ENCODE measurements around the gene ZNF496.
A peak's percentile ranks its signal among the peaks of the same experiment; 100 is the strongest.
"Not testable (repeated sequence)": the region's sequence is repeated elsewhere in the genome, so short reads cannot be mapped to it uniquely, and the experiment has no call there.

ZNF496 gene

GRCh38 chr1:247367786-247368422 is 36.2 kb upstream of the ZNF496 start:
- Histone ChIP-seq H2BK120ac (ENCODE audit: low read depth, low read length) (no peak overlapping the region), H3K27me3 (ENCODE audit: insufficient read depth, low read length, poor library complexity) (no peaks in the 10 kb centered on the region), H3K36me3 (ENCODE audit: control insufficient read depth, insufficient read depth, low read length) (no peaks in the 10 kb centered on the region), H2BK5ac (ENCODE audit: low read length) (no peak overlapping the region), H3K4ac (ENCODE audit: low read depth, low read length) (no peak overlapping the region), H3K79me1 (ENCODE audit: low read length) (no peaks in the 10 kb centered on the region), H4K5ac (ENCODE audit: low read length) (no peak overlapping the region), H3K4me1 (ENCODE audit: control insufficient read depth, low read depth, low read length) (no peaks in the 10 kb centered on the region), H2AK5ac (ENCODE audit: low read length) (no peak overlapping the region), H3K9ac (ENCODE audit: low read length) (no peak overlapping the region), H3K4me3 (ENCODE audit: low read length) (no peak overlapping the region), H3K27ac (ENCODE audit: low read depth, low read length) (no peak overlapping the region), H3K23ac (ENCODE audit: low read length) (no peak overlapping the region), H3K56ac (ENCODE audit: low read length) (no peak overlapping the region), H3K79me2 (ENCODE audit: control insufficient read depth, insufficient read depth, low read length) (no peaks in the 10 kb centered on the region), H2BK15ac (replicated peaks; ENCODE audit: low read depth) (no peak overlapping the region), H3K4me2 (ENCODE audit: low read length) (no peak overlapping the region), H3K18ac (ENCODE audit: low read length) (no peak overlapping the region), H4K8ac (ENCODE audit: low read depth, low read length) (no peak overlapping the region)
- WGBS (ENCODE audit: extremely low coverage, insufficient coverage, low lambda C conversion rate), result no CpG with 5 or more reads among the region's 6 CpGs
- DNase-seq, result peak; percentile 26

DNA sequence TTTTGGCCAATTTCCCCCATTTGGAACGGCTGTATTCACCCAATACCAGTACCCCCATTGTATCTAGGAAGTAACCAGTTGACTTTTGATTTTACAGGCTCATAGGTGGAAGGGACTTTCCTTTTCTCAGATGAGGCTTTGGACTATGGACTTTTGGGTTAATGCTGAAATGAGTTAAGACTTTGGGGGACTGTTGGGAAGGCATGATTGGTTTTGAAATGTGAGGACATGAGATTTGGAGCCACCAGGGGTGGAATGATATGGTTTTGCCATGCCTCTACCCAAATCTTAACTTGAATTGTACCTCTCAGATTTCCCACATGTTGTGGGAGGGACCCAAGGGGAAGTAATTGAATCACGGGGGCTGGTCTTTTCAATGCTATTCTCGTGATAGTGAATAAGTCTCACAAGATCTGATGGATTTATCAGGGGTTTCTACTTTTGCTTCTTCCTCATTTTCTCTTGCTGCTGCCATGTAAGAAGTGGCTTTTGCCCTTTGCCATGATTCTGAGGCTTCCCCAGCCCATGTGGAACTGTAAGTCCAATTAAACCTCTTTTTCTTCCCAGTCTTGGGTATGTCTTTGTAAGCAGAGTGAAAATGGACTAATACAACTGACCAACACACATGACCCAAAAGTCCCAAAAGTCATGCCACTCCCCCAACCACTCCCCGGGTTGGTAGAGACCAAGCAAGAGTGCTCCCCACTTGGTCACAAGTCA is 35.4 kb upstream of the ZNF496 start:
- H3K4ac ChIP-seq (ENCODE audit: low read depth, low read length), result no peak overlapping the region
- no peaks in the 10 kb centered on the region for H3K79me1 ChIP-seq (ENCODE audit: low read length)
- no peak overlapping the region for H3K18ac ChIP-seq (ENCODE audit: low read length)
- no peak overlapping the region for H3K23ac ChIP-seq (ENCODE audit: low read length)
- H2AK5ac ChIP-seq (ENCODE audit: low read length), result no peak overlapping the region
- no peak for DNase-seq
- no peak overlapping the region for H3K27ac ChIP-seq (ENCODE audit: low read depth, low read length)
- H2BK5ac ChIP-seq (ENCODE audit: low read length), result no peak overlapping the region
- H2BK15ac ChIP-seq (replicated peaks; ENCODE audit: low read depth), result no peak overlapping the region
- no peak overlapping the region for H3K56ac ChIP-seq (ENCODE audit: low read length)
- H3K4me2 ChIP-seq (ENCODE audit: low read length), result no peak overlapping the region
- no peaks in the 10 kb centered on the region for H3K79me2 ChIP-seq (ENCODE audit: control insufficient read depth, insufficient read depth, low read length)
- no peak overlapping the region for H3K4me3 ChIP-seq (ENCODE audit: low read length)
- no CpG with 5 or more reads among the region's 4 CpGs for WGBS (ENCODE audit: extremely low coverage, insufficient coverage, low lambda C conversion rate)
- no peak overlapping the region for H2BK120ac ChIP-seq (ENCODE audit: low read depth, low read length)
- H3K27me3 ChIP-seq (ENCODE audit: insufficient read depth, low read length, poor library complexity), result no peaks in the 10 kb centered on the region
- H4K5ac ChIP-seq (ENCODE audit: low read length), result no peak overlapping the region
- H3K4me1 ChIP-seq (ENCODE audit: control insufficient read depth, low read depth, low read length), result no peaks in the 10 kb centered on the region
- no peak overlapping the region for H4K8ac ChIP-seq (ENCODE audit: low read depth, low read length)
- no peak overlapping the region for H3K9ac ChIP-seq (ENCODE audit: low read length)
- no peaks in the 10 kb centered on the region for H3K36me3 ChIP-seq (ENCODE audit: control insufficient read depth, insufficient read depth, low read length)

- H3K23ac ChIP-seq (ENCODE audit: low read length); H3K79me1 ChIP-seq (ENCODE audit: low read length); H3K27ac ChIP-seq (ENCODE audit: low read depth, low read length); H2BK5ac ChIP-seq (ENCODE audit: low read length); H3K9ac ChIP-seq (ENCODE audit: low read length); H3K4me3 ChIP-seq (ENCODE audit: low read length); H3K18ac ChIP-seq (ENCODE audit: low read length); H3K79me2 ChIP-seq (ENCODE audit: control insufficient read depth, insufficient read depth, low read length); H3K4me2 ChIP-seq (ENCODE audit: low read length); H2BK15ac ChIP-seq (replicated peaks; ENCODE audit: low read depth); DNase-seq; H2AK5ac ChIP-seq (ENCODE audit: low read length); H3K36me3 ChIP-seq (ENCODE audit: control insufficient read depth, insufficient read depth, low read length); H4K5ac ChIP-seq (ENCODE audit: low read length); H3K4me1 ChIP-seq (ENCODE audit: control insufficient read depth, low read depth, low read length); H3K27me3 ChIP-seq (ENCODE audit: insufficient read depth, low read length, poor library complexity); H2BK120ac ChIP-seq (ENCODE audit: low read depth, low read length); H4K8ac ChIP-seq (ENCODE audit: low read depth, low read length); H3K4ac ChIP-seq (ENCODE audit: low read depth, low read length); H3K56ac ChIP-seq (ENCODE audit: low read length): not testable (repeated sequence)
- WGBS (ENCODE audit: extremely low coverage, insufficient coverage, low lambda C conversion rate), result no CpG with 5 or more reads among the region's 1 CpG
Observed at GRCh38 chr1:247366345-247366744, 34.7 kb upstream of the ZNF496 start.

GRCh38 chr1:247365023-247365422 is 33.4 kb upstream of the ZNF496 start:
- H4K5ac ChIP-seq (ENCODE audit: low read length), result no peak overlapping the region
- H3K4me1 ChIP-seq (ENCODE audit: control insufficient read depth, low read depth, low read length), result peaks cover 5% of the 10 kb centered on the region
- H3K4me3 ChIP-seq (ENCODE audit: low read length), result no peak overlapping the region
- no peak overlapping the region for H3K23ac ChIP-seq (ENCODE audit: low read length)
- H3K27me3 ChIP-seq (ENCODE audit: insufficient read depth, low read length, poor library complexity), result no peaks in the 10 kb centered on the region
- H2AK5ac ChIP-seq (ENCODE audit: low read length), result no peak overlapping the region
- no peak overlapping the region for H3K4me2 ChIP-seq (ENCODE audit: low read length)
- H3K56ac ChIP-seq (ENCODE audit: low read length), result no peak overlapping the region
- H3K36me3 ChIP-seq (ENCODE audit: control insufficient read depth, insufficient read depth, low read length), result no peaks in the 10 kb centered on the region
- H2BK120ac ChIP-seq (ENCODE audit: low read depth, low read length), result no peak overlapping the region
- H4K8ac ChIP-seq (ENCODE audit: low read depth, low read length), result no peak overlapping the region
- no peak overlapping the region for H2BK15ac ChIP-seq (replicated peaks; ENCODE audit: low read depth)
- no CpG with 5 or more reads among the region's 7 CpGs for WGBS (ENCODE audit: extremely low coverage, insufficient coverage, low lambda C conversion rate)
- no peak for DNase-seq
- H3K4ac ChIP-seq (ENCODE audit: low read depth, low read length), result no peak overlapping the region
- no peaks in the 10 kb centered on the region for H3K79me2 ChIP-seq (ENCODE audit: control insufficient read depth, insufficient read depth, low read length)
- no peak overlapping the region for H3K27ac ChIP-seq (ENCODE audit: low read depth, low read length)
- H3K9ac ChIP-seq (ENCODE audit: low read length), result no peak overlapping the region
- H3K79me1 ChIP-seq (ENCODE audit: low read length), result no peaks in the 10 kb centered on the region
- no peak overlapping the region for H2BK5ac ChIP-seq (ENCODE audit: low read length)
- H3K18ac ChIP-seq (ENCODE audit: low read length), result no peak overlapping the region

GRCh38 chr1:247363000-247363399 is 31.3 kb upstream of the ZNF496 start:
- not testable (repeated sequence) for H2BK5ac ChIP-seq (ENCODE audit: low read length); H3K23ac ChIP-seq (ENCODE audit: low read length); H4K5ac ChIP-seq (ENCODE audit: low read length); H3K18ac ChIP-seq (ENCODE audit: low read length); H3K27me3 ChIP-seq (ENCODE audit: insufficient read depth, low read length, poor library complexity); H3K4me2 ChIP-seq (ENCODE audit: low read length); H2BK120ac ChIP-seq (ENCODE audit: low read depth, low read length); H3K27ac ChIP-seq (ENCODE audit: low read depth, low read length); H2AK5ac ChIP-seq (ENCODE audit: low read length); H3K4me3 ChIP-seq (ENCODE audit: low read length); H3K79me1 ChIP-seq (ENCODE audit: low read length); H3K56ac ChIP-seq (ENCODE audit: low read length); H3K79me2 ChIP-seq (ENCODE audit: control insufficient read depth, insufficient read depth, low read length); H3K4ac ChIP-seq (ENCODE audit: low read depth, low read length); H3K36me3 ChIP-seq (ENCODE audit: control insufficient read depth, insufficient read depth, low read length); H3K4me1 ChIP-seq (ENCODE audit: control insufficient read depth, low read depth, low read length); H3K9ac ChIP-seq (ENCODE audit: low read length); H4K8ac ChIP-seq (ENCODE audit: low read depth, low read length); DNase-seq; H2BK15ac ChIP-seq (replicated peaks; ENCODE audit: low read depth)
- WGBS (ENCODE audit: extremely low coverage, insufficient coverage, low lambda C conversion rate), result no CpG with 5 or more reads among the region's 1 CpG

DNA sequence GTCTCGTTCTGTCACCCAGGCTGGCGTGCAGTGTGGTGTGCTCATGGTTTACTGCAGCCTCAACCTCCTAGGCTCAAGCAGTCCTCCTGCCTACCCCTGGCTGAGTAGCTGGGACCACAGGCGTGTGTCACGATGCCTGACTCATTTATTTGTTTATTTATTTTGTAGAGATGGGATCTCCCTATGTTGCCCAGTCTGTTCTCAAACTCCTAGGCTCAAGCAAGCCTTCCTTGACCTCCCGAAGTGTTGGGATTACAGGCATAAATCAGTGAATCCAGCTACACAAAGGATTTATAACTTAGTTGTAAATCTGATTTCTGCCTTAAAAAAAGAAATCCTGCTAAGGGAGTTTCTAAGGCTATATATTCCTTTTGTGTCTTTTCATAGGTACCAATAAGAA is 30.5 kb upstream of the ZNF496 start:
- no peak overlapping the region for H3K4me2 ChIP-seq (ENCODE audit: low read length)
- H4K5ac ChIP-seq (ENCODE audit: low read length), result no peak overlapping the region
- peaks cover 9% of the 10 kb centered on the region for H3K4me1 ChIP-seq (ENCODE audit: control insufficient read depth, low read depth, low read length)
- H2BK120ac ChIP-seq (ENCODE audit: low read depth, low read length), result no peak overlapping the region
- H3K4me3 ChIP-seq (ENCODE audit: low read length), result no peak overlapping the region
- no peaks in the 10 kb centered on the region for H3K27me3 ChIP-seq (ENCODE audit: insufficient read depth, low read length, poor library complexity)
- no peak overlapping the region for H3K18ac ChIP-seq (ENCODE audit: low read length)
- H3K79me1 ChIP-seq (ENCODE audit: low read length), result no peaks in the 10 kb centered on the region
- H2BK5ac ChIP-seq (ENCODE audit: low read length), result no peak overlapping the region
- H4K8ac ChIP-seq (ENCODE audit: low read depth, low read length), result no peak overlapping the region
- DNase-seq, result no peak
- H2AK5ac ChIP-seq (ENCODE audit: low read length), result no peak overlapping the region
- H3K4ac ChIP-seq (ENCODE audit: low read depth, low read length), result no peak overlapping the region
- H3K9ac ChIP-seq (ENCODE audit: low read length), result no peak overlapping the region
- no peaks in the 10 kb centered on the region for H3K36me3 ChIP-seq (ENCODE audit: control insufficient read depth, insufficient read depth, low read length)
- no CpG with 5 or more reads among the region's 5 CpGs for WGBS (ENCODE audit: extremely low coverage, insufficient coverage, low lambda C conversion rate)
- H3K27ac ChIP-seq (ENCODE audit: low read depth, low read length), result no peak overlapping the region
- no peak overlapping the region for H2BK15ac ChIP-seq (replicated peaks; ENCODE audit: low read depth)
- H3K56ac ChIP-seq (ENCODE audit: low read length), result no peak overlapping the region
- H3K79me2 ChIP-seq (ENCODE audit: control insufficient read depth, insufficient read depth, low read length), result no peaks in the 10 kb centered on the region
- H3K23ac ChIP-seq (ENCODE audit: low read length), result no peak overlapping the region

All from mesendoderm (in vitro differentiated cells).